PC-9 (cell line): ENCODE data around the gene ANKS1B.

Source experiments
- EZH2 ChIP-seq: fragments of 200-600 bp; sonication (generic); IDR thresholded peaks from 2 replicates; pipeline ENCODE4 v1.8.0; 2017; ENCODE audit warnings: antibody characterized with exemption, low read depth
- TF ChIP-seq, protein P1 (sequence below): fragments of 200-600 bp; sonication (generic); conservative IDR thresholded peaks from 2 replicates; pipeline ENCODE4 v1.6.1; 2017; ENCODE audit warnings: mixed run types, antibody characterized with exemption, mild to moderate bottlenecking, moderate library complexity

DNA sequence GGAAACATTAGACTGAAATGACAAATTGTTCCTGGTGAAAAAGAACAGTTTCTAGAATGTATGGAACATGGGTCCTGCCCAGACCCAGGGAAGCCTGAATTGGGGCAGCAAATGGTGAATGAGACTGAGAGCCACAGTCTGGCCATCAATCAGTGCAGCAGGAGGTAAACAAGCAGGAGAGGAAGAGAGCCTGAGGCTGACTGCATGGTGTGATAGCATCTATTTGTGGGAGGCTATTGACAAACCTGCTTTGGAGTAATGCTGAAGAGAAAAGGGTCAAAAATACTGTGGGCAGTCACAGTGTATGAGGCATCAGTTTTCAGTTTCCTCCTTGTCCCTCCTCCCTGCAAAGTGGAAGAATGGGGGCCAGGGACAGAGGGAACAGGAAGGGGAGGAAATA, 136.8 kb downstream of the ANKS1B start:
- TF ChIP-seq EZH2, result no peak
- TF ChIP-seq, protein P1, sequence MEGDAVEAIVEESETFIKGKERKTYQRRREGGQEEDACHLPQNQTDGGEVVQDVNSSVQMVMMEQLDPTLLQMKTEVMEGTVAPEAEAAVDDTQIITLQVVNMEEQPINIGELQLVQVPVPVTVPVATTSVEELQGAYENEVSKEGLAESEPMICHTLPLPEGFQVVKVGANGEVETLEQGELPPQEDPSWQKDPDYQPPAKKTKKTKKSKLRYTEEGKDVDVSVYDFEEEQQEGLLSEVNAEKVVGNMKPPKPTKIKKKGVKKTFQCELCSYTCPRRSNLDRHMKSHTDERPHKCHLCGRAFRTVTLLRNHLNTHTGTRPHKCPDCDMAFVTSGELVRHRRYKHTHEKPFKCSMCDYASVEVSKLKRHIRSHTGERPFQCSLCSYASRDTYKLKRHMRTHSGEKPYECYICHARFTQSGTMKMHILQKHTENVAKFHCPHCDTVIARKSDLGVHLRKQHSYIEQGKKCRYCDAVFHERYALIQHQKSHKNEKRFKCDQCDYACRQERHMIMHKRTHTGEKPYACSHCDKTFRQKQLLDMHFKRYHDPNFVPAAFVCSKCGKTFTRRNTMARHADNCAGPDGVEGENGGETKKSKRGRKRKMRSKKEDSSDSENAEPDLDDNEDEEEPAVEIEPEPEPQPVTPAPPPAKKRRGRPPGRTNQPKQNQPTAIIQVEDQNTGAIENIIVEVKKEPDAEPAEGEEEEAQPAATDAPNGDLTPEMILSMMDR, result no peak
